GM18909 (cell line): ENCODE data around the gene AQP11.
"Not testable (repeated sequence)": the region's sequence is repeated elsewhere in the genome, so short reads cannot be mapped to it uniquely, and the experiment has no call there.

Experiments
- ATAC-seq: cut with Tn5 transposase; IDR thresholded peaks from one replicate; pipeline ENCODE4 v1.9.1; 2021; ENCODE audit warnings: mild to moderate bottlenecking; ENCODE audit not compliant: unreplicated experiment, poor library complexity

Gene AQP11, protein sequence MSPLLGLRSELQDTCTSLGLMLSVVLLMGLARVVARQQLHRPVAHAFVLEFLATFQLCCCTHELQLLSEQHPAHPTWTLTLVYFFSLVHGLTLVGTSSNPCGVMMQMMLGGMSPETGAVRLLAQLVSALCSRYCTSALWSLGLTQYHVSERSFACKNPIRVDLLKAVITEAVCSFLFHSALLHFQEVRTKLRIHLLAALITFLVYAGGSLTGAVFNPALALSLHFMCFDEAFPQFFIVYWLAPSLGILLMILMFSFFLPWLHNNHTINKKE

DNA sequence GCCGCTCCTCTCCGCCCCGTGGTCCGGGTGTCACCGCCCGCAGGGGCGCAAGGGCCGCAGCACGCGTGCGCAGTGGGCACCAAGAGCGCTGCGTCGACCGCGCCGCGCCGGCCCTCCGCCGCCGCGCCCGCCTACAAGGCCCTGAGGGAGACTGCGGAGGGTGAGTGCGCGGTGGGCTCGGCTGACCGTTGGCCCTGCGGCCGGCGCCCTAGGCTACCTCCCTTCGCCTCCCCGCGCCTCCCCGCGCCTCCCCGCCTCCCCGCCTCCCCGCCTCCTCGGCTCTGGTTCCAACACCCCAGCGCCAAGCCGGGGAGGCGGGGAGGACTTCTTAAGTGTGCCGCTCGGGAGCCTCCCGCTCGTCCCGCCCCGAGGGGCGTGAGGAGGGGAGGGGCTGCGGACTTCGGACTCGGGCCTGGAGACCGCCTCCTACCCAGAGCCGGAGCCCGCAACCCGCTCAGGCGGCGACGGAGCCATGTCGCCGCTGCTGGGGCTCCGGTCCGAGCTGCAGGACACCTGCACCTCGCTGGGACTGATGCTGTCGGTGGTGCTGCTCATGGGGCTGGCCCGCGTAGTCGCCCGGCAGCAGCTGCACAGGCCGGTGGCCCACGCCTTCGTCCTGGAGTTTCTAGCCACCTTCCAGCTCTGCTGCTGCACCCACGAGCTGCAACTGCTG, at the start of gene AQP11:
Gene AQP11, plus strand, starts transcription at position 433 of the 673 bp plus-strand sequence. Its CDS starts 40 bp downstream, at position 473.
- peak; percentile 92 for ATAC-seq

DNA sequence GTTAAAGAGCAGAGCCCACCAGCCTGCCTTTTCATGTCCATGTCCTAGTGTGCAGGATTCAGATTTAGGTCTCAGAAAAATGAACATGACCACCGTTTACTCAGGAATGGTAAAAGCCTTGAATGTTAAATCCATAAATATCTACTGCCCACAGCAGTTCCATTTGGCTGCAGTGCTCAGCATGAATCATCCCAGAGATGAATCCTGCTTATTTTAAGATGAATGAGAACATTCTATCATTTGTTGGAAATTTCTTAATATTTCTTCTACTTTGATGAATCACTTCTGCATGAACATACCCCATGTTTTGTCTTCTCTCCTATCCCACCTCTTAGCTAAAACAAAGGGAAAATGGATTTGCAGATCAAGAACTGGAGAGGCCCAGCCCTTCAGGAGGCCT, 47.5 kb upstream of the AQP11 start:
- no peak for ATAC-seq

- ATAC-seq: no peak
Observed at GRCh38 chr11:77547047-77547836, 42.5 kb upstream of the AQP11 start.

DNA sequence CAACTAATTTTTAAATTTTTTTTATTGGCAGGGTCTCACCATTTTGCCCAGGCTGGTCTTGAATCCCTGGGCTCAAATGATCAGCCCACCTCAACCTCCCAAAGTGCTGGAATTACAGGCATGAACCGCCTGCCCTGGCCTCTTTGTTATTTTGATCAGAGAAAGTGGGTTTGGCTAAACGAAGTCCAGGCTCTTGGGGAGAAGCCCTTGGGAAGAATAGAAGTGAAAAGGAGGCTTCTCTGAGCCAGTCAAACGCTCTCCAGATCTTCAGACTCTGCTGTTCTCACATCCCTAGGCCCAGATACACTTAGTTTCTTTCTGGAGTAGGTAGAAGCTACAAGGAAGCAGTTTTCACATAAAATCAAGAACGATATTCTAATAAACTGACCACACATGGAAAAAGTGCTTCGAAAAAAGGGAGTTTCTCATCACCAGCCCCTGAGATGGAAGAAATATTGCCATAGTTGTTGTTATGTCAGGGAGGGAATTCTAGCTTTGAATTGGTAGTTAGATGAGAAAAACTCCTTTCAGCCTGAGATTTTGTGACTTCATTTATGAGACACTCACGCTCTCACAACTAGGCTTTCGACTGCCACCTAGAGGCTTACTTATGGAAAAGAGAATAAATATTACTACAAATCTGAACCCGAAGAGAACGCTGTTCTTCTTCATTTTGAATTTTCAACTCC, 41.7 kb upstream of the AQP11 start:
- no peak for ATAC-seq

- ATAC-seq: no peak
Observed at GRCh38 chr11:77548552-77549445, 41.0 kb upstream of the AQP11 start.

GRCh38 chr11:77551426-77551825, 38.3 kb upstream of the AQP11 start:
- not testable (repeated sequence) for ATAC-seq

DNA sequence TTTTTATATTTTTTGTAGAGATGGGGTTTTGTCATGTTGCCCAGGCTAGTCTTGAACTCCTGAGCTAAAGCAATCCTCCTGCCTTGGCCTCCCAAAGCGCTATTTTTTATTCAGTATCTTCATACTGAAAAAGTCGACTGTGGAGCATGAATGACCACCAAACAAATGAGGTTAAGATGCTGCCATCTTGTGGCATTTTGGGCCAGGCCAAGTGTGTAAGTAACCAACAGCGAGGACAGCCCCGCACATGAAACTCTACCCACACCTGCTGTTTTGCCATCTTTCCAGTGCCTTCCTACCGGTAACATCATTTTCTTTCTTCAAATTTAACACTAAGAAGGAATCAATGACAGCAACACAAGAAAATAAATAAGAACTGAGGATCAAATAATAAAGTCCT, 32.2 kb upstream of the AQP11 start:
- ATAC-seq: no peak

GRCh38 chr11:77558380-77558779, 31.4 kb upstream of the AQP11 start:
- no peak for ATAC-seq

DNA sequence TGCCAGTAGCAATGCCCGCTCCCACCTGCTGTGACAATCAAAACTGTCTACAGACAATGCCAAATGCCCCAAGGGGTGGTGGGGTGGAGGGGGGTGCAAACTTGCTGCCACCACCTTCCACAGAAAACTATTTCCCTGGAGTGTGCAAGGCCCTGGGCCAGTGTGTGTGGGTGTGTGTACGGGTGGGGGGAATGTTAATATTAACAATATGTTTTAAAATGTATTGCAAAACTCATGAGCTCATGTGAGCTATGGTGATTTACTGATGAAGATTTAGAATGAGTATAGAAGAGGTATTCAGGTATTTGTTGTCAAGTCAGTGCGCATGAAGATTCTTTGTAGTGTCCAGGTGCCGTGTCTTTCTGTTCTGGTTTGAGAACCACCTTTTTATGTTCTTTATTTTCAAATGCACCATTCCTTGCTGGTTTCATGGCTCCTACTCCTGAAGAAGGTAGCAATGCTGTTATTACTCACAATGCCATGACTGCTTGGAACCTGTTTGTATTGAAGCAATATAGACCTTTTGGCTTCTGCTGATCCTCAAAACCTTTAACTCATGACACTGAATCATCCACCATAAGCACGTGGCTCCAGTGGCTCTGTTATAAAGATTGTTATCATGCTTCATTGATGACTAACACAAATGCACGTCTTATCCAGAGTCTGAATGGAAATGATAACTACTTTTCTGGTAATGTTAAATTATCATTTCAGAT, 29.9 kb upstream of the AQP11 start:
- ATAC-seq: no peak

GRCh38 chr11:77560605-77561004, 29.1 kb upstream of the AQP11 start:
- ATAC-seq: no peak

GRCh38 chr11:77561257-77561656, 28.5 kb upstream of the AQP11 start:
- no peak for ATAC-seq

DNA sequence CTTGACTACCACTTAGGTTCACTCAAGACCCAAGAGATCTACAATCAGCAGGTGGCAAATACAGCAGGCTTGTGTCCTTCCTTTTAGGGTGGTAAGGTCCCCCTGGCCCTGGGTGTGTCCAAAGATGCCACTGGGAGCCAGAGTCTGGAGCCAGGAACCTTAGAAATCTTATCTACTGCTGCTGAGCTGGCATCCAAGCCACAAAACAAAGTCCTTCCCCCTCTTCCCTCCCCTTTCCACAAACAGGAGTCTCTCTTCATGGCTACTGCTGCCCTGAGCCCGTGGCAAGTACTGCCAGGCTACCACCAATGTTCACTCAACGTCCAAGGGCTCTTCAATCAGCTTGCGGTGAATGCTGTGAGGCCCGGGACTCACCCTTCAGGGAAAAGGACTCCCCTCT, 21.4 kb upstream of the AQP11 start:
- ATAC-seq: no peak

GRCh38 chr11:77568916-77569675, 20.7 kb upstream of the AQP11 start:
- ATAC-seq: no peak

DNA sequence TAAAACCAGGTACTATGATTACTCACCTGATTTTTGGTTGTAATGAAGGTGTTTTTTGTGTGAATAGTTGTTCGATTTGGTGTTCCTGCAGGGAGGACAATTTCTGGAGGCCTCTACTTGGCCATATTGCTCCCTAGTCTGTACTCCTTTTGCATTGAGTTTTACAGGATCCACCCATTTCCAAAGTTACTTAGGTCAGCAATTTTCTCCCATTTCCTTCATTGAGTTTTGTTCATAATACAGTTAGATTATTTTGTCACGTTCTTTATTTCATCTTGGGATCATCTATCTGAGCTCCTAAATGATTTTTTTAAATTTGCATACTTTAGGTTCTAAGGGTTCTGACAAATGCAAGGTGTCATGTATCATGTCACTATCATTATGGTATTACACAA, 20.1 kb upstream of the AQP11 start:
- ATAC-seq: no peak

DNA sequence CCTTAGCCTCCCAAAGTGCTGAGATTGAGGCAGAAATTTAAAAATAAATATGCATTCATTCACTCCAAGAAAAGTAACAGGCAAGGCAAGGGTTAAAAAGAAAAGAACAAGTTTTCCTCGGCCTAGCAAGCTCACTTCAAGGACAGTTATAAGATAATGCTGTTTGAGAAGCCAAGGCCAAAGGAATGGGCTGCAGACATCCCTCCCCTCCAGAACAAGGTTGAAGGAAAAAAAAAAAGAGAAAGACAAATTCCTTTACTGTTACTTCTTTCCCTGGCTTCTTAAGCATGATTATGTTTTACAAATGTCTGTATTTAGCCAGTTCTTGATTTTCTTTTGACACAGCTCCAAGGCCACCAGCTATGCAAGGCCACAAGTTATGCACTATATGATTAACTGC, 18.9 kb upstream of the AQP11 start:
- ATAC-seq: not testable (repeated sequence)

DNA sequence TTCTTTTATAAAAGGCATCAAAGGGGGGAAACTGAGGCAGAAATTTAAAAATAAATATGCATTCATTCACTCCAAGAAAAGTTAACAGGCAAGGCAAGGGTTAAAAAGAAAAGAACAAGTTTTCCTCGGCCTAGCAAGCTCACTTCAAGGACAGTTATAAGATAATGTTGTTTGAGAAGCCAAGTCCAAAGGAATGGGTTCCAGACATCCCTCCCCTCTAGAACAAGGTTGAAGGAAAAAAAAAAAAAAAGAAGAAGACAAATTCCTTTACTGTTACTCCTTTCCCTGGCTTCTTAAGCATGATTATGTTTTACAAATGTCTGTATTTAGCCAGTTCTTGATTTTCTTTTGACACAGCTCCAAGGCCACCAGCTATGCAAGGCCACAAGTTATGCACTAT, 14.3 kb upstream of the AQP11 start:
- not testable (repeated sequence) for ATAC-seq

GRCh38 chr11:77580712-77581337, 8.9 kb upstream of the AQP11 start:
- ATAC-seq: no peak

GRCh38 chr11:77589181-77589520, 602 bp upstream of the AQP11 start:
- ATAC-seq: peak; percentile 22
